NCI-H226 (cell line): ENCODE data around the gene NCOA6.
A peak's percentile ranks its signal among the peaks of the same experiment; 100 is the strongest.

Experiments used
- DNase-seq: peaks from one replicate; pipeline ENCODE4 v3.0.0-alpha.2; 2015

The NCOA6 gene

GRCh38 chr20:34703424-34704176, 121.9 kb downstream of the NCOA6 start:
- DNase-seq: no peak

DNA sequence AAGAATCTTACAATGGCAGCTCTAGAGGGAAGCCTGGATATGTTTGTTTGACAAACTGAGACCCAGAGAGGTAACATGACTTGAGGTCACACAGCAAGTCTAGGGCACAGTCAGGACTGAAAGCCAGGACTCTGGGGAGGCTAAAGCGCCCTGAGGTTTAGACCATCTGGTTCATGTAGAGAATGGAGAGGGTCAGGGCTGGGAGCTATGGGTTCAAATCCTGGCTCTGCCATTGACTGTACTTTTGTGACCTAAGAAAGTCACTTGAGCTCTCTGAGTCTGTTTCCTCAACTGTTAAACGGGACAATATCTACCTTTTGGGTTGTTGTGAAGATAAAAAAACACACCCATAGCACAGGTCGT, 122.4 kb downstream of the NCOA6 start:
- no peak for DNase-seq

- no peak for DNase-seq
These were observed 123.9 kb downstream of the NCOA6 start for GRCh38 chr20:34701405-34702085.

DNA sequence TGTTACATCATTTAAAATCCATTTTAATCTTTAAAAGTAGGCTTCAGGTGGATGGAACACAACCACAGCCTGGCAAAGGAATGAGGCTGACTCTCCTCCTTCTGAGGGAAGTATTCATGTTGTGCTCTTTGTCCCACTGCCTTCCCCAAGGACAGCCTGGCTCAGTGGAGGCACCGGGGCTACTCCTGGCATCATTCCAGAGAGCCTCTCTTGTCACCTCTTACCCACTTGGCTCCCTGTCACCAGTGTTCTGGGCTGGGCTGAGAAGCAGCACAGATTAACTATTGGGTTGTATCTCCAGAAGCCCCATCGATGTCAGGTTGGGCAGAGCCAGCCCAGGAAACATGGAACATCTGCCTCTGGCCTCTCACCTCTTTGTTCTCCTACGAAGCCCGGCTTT, 132.0 kb downstream of the NCOA6 start:
- DNase-seq: no peak

DNA sequence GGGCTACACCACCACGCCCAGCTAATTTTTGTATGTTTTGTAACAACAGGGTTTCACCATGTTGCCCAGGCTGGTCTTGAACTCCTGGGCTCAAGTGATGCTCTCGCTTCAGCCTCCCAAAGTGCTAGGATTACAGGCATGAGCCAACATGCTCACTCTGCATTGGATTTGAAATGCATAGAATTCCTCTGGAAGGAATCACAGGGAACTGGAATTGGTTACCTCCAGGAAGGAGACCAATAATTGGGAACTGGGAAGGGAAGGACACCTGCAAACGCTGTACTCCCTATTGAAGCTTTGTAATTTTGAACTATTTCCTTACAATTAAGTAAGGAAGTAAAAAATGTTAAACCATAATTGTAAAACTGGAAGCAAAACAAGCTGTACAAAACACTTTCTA, 133.6 kb downstream of the NCOA6 start:
- no peak for DNase-seq

DNA sequence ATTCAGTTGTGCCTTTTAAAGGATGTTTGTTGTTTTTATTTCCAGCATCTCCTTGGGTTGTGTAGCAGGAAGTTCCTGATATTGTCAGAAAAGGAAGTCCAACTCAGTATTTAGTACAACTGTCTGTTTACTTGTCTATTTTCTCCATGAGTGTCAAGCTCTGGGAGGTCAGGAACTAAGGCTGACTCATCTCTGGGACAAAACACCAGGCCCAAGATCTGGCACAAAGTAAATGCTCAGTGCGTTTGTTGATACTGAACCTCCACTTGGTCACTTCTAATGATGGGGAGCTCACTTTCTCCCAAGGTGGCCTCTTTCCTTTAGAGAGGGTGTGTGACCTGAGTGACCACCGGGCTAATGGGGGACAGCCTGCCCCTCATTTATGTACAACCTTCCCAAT, 136.0 kb downstream of the NCOA6 start:
- DNase-seq: no peak

- DNase-seq: no peak
These were observed 141.8 kb downstream of the NCOA6 start for GRCh38 chr20:34683667-34684066.

DNA sequence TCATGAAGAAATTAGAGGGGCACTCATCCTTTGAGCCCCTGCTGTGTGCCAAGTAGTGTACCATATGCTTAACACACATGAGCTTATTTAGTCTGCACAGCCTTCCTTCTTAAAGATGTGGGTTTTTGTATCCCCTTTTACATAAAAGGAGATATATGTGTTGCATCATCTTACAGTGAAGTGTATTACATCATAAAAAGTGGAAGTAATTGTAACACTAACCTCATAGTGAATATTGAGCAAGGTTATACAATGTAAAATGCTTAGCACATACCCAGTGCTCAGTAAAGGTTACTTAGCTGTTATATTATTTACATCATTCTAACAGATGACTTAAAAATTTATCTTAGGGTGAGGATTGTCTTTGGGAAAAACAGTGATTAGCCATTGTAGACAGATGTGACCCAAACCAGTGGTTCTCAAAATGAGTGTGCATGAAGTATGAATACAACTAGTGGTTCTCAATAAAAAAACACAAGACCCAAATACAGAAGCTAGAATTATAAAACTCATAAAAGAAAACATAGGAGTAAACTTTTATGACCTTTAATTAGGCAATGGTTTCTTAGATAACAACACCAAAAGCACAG, 144.8 kb downstream of the NCOA6 start:
- DNase-seq: no peak

GRCh38 chr20:34676642-34677373, 148.6 kb downstream of the NCOA6 start, which contains the start of gene PIGU:
Gene PIGU, minus strand, starts transcription at chr20:34677092. Its CDS starts 7 bp downstream, at chr20:34677085.
- peak; percentile 97 for DNase-seq

DNA sequence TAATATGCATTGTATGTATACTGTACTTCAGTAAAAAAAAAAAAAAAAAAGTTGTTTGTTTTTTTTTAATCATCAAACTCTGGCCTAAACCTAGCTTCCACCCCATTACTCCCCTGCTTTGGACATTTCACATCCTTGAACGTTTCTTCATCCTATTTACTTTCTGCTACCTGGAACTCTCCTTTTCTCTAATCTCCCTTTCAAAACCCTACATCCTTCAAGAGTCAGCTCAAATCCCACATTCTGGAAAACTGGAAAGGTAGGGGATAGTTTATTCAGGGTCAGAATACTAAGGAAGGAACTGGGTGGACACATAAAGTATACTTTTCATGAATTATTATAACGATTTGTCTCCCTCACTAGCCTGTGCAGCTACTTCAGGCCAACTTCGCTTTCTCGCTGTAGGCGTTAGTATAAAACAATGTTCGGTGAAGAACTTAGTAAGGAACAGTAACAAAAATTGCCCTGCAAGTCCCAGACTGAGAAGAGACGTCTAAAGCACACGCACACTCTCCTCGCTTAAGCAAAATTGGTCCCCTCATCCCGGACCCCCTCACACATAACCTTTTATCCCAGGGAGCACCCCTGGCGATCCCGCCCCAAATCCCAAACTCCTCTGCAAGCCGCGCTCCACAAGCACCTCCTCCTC, 149.3 kb downstream of the NCOA6 start:
- no peak for DNase-seq

- no peak for DNase-seq
These were observed 149.9 kb downstream of the NCOA6 start for GRCh38 chr20:34675561-34675960.

- no peak for DNase-seq
These were observed 152.0 kb downstream of the NCOA6 start for GRCh38 chr20:34673412-34673811.

DNA sequence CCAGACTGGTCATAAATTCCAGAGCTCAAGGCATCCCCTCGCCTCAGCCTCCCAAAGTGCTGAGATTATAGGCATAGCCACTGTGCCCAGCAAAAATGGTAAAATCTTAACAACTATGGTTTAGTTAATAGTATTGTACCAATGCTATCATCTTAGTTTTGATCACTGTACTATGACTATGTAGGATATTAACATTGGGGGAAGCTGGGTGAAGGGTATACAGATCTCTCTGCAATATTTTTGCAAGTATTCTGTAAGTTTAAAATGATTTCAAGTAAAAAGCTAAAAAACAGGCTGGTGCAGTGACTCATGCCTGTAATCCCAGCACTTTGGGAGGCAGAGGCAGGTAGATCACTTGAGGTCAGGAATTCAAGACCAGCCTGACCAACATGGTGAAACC, 156.4 kb downstream of the NCOA6 start:
- DNase-seq: no peak
